ENCODE results near the gene ANGEL1.

ANGEL1 gene, protein sequence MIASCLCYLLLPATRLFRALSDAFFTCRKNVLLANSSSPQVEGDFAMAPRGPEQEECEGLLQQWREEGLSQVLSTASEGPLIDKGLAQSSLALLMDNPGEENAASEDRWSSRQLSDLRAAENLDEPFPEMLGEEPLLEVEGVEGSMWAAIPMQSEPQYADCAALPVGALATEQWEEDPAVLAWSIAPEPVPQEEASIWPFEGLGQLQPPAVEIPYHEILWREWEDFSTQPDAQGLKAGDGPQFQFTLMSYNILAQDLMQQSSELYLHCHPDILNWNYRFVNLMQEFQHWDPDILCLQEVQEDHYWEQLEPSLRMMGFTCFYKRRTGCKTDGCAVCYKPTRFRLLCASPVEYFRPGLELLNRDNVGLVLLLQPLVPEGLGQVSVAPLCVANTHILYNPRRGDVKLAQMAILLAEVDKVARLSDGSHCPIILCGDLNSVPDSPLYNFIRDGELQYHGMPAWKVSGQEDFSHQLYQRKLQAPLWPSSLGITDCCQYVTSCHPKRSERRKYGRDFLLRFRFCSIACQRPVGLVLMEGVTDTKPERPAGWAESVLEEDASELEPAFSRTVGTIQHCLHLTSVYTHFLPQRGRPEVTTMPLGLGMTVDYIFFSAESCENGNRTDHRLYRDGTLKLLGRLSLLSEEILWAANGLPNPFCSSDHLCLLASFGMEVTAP

DNA sequence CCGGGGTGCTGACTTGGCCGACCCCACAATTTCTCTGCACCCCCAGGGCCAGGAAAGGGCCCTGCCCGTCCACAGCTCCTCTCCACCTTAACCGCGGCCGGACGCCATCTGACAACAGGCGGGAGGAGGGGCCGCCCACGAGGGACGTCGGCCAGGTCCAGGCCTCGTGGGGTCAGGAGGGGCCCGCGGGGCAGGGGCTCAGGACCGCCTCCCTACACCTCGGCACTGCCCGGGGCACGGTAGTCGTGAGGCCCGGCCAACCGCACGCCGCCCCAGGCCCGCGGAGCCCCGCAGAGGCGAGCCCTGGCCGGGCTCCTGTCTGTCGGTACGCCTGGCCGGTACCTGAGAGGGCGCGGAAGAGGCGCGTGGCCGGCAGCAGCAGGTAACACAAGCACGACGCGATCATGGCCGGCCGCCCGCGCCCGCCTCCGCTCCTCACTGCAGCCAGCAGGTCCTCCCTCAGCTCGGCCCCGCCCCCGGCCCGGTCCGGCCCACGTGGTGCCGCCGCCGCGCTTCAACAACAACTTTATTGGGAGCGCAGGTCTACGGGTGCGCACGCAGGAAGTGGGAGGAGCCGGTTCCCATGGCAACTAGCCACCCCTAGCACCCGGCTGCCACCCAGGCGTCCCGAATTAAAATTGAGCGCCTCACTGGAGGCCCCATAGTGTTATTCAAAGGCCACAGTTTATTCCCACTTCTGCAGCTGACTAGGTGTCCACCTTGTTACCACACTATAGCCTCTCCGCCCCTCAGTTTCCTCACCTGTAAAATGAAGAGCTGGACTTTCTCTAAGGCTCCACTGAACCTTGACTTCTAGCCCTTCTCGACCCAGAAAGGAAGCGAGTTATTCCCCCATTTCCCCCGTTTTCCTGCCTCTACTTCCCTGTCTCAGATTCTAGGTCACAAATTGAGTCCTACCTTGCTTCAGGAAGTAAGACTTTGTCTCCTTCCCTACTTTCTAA lies at the start of gene ANGEL1:
TSS of gene ANGEL1 (minus strand) at position 461 of the 962 bp plus-strand sequence. CDS start at position 406, 55 bp downstream.
- DNase-seq (ENCODE audit: low spot score) = peak; percentile 97

DNA sequence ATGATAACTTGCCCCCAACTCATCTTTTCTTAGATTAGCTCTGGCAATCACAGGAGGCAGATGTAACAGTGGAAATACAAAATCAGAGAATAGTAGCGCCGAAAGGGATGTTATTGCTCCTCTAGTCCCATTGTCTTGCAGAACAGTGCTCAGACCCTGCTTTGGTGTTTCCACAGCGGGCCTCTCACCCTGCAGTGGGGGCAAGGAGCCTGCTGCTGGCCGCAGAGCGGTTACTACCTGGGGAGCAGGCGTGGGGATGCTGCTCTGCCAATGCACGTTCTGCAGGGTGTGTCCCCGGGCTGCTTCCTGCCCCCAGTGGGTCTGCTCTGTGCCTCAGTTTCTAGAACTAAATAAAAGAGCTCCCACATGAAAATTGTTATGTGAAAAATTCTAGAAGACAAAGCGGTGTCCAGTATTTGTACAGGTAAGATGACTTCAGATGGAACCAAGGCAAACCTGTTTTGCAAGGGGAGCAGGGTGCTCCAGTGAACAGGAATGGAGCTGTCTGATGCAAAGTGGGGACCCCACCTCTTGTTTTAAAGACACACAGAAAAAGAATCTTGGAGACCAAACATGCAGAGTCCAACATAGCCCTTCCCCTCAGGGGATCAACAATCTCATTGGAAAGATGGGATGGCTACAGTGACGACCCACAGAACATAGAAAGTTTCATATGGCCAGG lies 49.0 kb upstream of the ANGEL1 start:
- DNase-seq (ENCODE audit: low spot score) = no peak

DNA sequence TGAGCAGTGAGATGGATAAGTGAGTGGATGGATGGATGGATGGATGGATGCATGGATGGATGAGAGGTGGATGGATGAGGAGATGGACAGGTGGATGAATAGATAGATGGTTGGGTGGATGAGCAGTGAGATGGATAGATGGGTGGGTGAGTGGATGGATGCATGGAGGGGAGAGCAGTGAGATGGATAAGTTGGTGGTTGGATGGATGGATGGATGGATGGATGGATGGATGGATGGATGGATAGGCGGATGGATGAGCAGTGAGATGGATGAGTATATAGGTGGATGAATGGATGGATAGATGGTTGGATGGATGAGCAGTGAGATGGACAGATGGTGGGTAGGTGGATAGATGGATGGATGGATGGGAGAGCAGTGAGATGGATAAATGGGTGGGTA lies 44.1 kb upstream of the ANGEL1 start:
- no peak for DNase-seq (ENCODE audit: low spot score)

DNA sequence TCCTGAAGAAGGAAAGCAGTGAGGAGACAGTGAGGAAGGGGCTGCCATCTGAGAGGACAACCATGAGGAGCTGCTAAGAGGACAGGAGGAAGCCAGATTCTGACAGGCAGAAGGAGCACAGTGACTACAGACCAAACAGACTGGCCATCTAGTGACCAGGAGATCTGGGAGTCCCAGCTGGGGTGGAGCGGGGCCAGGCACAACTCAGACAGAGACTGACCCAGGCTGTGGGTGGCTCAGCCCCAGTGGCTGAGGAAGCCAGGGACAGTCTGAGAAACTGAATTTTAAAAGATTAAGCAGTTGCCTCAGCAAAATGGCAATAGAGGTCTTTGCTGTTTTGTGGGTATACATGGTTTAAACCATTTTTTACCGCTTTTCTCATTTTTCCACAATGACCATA lies 42.4 kb upstream of the ANGEL1 start:
- no peak for DNase-seq (ENCODE audit: low spot score)

DNA sequence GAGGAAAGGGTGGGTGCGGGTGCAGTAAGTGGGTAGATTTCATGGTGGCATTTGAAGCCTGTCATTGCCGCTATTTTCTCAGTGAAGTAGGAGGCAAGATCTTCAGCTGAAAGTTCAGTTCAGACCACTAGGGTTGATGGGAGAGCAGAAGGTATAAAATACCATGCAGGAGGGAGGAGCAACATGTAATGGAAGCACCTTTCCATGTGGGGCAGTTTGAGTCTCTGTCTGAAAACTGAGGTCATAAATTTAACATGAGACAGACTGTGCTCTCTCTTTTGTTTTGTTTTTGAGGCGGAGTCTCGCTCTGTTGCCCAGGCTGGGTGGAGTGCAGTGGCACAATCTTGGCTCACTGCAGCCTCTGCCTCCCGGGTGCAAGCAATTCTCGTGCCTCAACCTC lies 36.2 kb upstream of the ANGEL1 start:
- DNase-seq (ENCODE audit: low spot score) = peak; percentile 58

DNA sequence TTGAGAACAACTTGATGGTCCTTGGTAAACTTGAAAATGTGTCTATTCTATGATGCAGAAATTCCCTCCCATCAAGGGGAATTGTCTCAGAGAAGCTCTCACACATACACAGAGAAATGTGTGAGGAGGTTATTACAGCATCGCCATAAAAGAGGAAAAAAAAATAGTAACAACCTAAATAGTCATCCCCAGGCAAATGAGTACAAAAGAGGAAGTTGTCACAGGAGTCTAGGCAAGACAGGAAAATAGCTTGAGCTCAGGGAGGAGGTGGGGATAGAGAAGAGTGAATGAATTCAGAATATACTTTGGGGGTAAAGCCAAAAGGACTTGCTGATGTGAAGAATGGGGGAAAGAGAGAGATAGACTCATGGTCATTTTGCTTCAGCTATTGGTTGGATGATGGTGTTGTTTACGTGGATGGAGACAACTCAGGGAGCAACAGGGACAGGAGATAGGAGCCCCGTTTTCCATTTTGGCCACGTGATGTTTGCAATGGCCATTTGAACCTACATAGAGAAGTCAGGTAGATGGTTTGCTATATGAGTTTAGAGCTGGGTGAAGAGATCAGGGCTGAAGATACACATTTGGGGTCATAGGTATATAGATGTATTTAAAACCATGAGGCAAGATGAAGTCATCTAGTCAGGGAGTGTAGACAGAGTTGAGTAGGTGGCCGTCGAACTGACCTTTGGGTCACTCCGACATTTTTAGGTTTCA lies 33.8 kb upstream of the ANGEL1 start:
- DNase-seq (ENCODE audit: low spot score) = no peak

DNA sequence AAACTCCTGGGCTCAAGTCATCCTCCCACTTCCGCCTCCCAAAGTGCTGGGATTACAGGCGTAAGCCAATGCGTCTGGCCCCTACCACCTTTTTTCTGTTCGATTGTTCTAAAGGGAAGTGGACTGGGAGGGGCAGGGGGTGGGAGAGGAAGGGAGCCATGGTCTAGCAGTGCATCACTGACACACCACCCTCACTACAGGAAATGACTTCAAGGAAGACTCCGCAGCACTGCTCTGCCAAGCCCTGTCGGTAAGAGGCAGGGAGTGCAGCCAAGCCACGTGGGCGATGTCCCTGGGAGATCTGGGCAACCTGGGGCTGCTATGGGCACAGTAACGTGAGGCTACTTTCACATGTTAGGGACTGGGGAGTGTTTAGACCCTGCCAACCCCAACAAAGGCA lies 31.5 kb upstream of the ANGEL1 start:
- DNase-seq (ENCODE audit: low spot score) = no peak

DNA sequence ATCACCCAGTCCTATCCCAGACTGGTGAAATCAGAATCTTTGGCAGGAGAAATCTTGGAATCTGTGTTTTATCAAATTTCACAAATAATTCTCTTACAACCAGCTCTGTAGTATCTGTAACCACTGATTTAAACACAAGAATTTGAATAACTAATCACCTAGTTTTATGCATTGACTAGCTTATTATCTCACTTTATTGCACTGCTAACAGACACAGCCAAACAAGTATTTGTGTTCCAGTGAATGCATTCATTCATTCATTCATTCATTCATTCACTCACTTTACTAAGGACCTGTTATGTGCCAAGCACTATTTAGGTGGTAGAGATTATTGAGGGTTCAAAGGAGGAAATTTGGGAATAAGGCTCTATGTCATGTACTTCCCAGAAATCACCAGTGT lies 29.7 kb upstream of the ANGEL1 start:
- no peak for DNase-seq (ENCODE audit: low spot score)

DNA sequence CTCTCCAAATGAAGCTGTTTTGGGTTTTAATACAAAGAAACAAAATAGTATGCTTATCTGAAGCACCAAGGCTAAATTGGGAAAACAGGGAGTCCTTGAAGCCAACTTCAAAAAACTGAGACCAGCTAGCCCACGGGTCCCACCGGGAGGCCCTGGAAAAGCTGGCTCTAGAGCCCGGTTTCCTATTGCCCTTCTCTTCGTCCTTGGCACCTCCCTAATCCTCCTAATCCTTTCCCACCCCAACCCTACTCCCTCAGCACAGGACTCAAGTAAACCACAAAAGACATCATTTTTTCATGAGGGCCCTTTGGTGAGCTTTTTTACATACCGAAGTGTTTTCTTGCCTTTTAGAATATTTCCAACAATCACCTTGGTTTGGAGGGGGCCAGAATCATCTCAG lies 24.8 kb upstream of the ANGEL1 start:
- DNase-seq (ENCODE audit: low spot score) = no peak

DNA sequence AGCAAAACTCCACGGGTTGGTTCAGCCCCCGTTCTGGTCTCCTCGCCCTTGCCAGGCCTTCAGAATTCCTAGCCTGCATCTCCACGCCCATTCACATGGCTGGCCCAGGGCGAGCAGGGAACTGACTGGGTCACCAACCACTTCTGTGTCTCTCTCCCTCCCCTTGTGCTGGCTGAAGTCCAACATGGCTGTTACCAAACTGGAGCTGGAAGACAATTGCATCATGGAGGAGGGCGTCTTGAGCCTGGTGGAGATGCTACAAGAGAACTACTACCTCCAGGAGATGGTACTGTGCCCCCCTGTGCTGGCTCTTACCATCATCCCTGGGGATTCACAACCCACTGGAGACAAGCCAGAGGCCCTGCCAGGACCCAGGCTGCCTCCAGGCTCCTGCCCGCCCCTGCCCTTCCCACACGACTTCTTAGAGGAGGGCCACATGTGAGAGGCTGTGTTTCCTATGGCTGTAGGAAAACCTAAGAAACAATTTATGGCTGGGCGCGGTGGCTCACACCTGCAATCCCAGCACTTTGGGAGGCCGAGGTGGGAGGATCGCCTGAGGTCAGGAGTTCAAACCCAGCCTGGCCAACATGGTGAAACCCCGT lies 23.4 kb upstream of the ANGEL1 start:
- no peak for DNase-seq (ENCODE audit: low spot score)

DNA sequence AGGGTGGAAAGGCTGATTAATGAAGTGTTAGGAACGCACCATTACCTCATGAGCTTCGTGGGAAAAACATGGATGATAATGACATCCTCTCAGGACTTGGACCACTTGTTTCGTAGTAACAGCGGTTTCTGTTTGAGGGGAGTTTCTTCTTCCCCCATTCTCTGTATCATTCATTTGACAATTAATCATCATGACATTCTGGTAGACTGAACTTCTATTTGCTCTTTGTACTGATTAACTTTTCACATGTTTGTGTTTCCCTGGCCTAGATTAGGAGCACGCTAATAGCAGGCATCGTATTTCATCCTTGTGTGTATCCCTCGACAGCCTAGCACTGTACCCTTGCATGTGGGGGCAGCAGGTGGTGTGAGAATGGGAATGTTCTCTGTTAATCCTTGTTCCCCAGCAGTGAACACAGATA lies 21.6 kb upstream of the ANGEL1 start:
- DNase-seq (ENCODE audit: low spot score) = no peak

DNA sequence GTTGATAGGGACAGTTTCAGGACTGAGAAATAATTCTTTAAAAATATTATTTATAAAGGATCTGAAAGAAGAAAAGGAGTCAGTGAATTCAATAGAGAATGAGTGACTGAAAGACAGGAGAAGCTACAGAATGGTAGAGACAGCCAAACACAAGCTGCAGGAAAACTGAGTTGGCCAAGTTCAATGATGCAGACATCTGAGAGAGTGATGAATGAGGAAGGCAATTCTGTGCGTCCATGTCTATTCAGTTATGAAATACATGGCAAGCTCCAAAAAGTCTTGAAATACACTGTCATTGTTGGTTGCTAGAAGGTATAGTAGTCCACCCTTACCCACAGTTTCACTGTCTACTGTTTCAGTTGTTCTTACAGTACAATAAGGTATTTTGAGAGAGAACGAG lies 20.3 kb upstream of the ANGEL1 start:
- no peak for DNase-seq (ENCODE audit: low spot score)

DNA sequence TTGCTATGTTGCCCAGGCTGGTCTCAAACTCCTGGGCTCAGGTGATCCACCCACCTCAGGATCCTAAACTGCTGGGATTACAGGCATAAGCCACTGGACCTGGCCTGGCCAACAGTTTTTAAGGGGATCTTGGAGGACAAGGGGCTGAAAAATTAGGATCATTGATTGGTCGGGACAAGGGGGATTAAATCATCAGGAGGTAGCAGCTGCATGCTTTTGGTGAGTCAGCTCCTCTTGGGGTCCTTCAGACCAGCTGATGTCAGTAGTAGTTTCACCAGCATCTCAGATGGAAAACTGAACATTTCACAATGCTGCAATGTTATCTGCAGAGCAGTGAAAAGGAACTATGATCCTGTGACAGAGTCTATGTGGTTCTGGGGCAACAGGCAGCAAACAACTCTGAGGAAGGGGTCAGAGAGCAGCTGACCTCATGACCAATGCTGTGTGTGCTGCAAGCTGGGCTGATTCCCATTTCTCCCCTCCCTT lies 19.9 kb upstream of the ANGEL1 start:
- DNase-seq (ENCODE audit: low spot score) = no peak

DNA sequence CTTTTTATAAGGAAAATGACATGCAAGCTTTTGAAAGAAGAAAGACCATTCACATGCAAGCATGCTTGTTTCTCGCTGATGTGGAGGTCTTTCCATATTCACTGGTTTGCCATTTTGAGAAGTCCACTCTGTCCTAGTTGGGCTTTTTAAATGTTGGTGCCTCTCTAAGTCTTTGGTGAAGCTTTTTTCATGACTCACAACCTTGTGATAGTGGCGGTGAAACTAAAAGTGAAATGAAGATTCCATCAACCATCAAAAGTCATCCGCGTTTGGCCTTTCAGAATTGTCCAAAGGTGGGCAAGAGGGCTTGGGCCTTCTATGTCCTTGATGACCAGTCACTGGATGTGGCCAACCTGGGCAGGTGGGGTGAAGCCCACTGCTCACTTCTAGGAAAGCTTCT lies 17.9 kb upstream of the ANGEL1 start:
- no peak for DNase-seq (ENCODE audit: low spot score)

DNA sequence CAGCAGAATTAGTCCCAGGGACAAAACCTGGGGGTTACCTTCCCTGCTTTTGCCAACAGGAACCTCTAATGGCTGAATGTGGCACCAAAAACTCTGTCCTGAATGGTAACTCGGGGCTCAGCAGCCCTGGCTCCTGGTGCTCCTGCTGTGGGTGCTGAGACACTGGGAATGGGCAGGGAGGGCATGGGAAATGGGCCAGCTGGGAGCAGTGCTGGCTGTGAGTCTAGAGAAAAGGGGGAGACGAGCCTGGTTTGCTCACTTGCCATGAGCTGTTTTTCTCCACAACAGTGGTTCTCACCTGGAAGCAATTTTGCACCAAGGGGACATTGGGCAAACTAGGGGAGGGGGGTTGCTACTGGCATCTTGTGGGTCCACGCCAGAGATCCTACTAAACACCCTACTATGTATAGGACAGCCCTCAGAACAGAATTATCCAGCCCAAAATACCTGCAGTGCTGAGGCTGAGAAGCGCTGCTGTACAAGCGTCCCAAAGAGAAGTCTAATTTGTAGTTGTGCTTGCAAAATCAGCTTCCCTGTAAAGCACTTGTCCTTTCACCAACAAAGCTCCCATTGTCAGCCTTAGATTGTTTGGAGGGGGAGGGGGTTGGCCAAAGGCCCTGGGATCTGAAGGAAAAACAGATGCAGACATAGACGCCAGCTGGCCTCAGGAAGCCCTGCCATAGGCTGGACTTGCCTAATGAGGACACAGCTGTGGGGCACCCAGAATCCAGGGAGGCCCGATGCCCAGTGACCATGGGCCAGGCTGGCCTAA lies 17.2 kb upstream of the ANGEL1 start:
- DNase-seq (ENCODE audit: low spot score) = no peak

DNA sequence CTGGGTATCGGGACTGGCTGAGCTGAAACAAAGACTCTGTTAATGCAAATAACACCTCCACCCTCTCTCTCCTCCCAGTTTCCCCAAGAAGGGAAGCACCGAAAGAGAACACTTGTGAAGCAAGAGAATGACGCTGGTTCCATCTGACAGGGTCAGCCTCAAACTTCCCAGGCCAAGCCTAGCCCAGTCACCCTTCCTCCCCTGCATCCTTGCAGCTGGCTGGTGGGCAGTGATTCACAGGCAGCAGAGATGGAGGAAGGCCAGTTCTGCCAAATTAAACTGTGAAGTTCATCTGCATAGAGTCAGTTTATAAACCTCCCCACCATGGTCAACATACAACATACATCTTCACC lies 16.3 kb upstream of the ANGEL1 start:
- DNase-seq (ENCODE audit: low spot score) = no peak

DNA sequence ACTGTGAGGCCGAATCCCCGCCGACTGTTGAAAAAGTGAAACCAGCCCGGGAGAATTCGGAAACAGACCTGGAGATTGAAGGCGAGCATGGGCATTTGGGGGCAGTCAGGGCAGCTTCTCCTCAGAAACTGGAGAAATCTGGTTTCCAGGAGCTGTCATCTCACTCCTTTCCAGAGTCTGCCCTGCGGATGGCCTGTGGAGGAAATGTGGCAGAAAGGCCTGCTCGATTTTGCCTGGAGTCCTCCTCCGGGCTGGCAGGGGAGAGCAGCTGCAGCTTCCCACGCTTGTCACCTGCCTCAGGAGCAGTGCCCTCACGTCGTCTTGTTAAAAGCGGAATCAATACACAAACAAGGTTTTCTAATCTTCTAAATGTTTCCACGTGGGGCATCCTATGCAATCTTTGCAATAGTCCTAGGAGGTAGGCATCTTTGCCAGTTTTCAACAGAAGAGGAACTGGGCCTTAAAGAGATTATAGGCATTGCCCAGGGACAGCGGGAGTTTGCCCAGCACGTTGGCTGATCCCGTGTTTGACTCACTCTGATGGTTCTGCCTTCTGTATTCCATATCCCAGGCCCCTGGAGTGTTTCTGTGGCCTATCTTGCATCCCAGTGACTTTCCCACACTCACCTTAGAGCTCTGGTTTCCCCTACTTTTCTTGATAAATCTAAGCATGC lies 15.8 kb upstream of the ANGEL1 start:
- DNase-seq (ENCODE audit: low spot score) = no peak

DNA sequence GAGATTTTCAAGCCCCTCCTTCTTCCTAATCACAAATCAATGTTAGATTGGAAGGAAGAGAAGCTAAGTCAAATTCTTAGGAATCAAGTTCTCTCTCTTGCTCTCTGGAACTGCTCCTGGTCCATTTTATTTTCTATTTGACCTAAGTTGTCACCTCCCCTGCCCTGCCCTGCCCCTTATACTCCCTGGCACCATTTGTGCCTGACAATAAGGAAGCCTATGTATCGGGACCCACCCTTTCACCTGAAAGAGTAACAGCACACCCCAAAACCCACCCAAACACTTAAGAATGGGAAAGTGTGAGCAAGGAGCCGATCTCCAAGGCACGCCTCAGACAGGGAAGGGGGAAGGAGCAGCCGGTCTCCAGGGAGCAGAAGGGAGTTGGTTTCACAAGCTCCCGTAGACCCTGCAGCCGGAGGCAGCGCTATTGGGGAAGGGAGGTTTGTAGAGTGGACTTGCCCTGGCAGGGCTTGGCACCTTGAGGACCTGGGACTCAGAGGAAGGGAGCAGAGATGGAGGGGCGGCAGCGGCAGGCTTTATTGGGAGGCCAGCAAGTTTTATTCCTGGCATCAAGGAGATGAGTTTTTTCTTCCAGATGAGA lies 15.1 kb upstream of the ANGEL1 start:
- no peak for DNase-seq (ENCODE audit: low spot score)

DNA sequence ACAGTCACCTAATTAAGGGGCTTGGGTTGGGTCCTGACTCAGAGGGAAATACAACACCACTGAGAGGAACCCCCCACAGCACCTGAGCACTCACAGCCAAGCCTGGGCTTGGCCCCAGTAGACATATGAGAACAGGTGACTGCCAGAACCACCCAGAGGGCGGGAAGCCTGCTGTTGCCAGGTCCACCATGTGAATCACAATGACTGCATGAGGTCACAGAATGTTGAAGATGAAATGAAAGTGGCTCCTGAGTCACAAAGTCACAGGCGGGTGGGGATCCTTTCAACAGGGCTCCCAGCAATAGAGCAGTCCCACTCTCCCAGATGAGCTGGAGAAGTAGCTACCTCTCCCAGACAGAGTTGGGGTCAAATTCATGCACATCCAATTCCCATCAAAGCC lies 13.4 kb upstream of the ANGEL1 start, which contains the start of gene LRRC74A:
TSS of gene LRRC74A (plus strand) at position 287 of the 400 bp plus-strand sequence. CDS start 290 bp downstream, outside the sequence.
- DNase-seq (ENCODE audit: low spot score) = no peak
